Measurements from ENCODE around the gene NEK10. TPM values are rescaled to one million over a fixed set of nuclear protein-coding genes. Genes with fewer than 3 reads are reported as not detected.

The NEK10 gene
- total and polyA plus RNA-seq, 2 donors (not counting 3 experiments of a cell fraction or from before 2014, with no cell fraction given), result 0.32 to 5.0 TPM

- no peaks in the 10 kb centered on the region for H3K79me2 ChIP-seq (ENCODE audit: control insufficient read depth, insufficient read depth, low read length)
- no peaks in the 10 kb centered on the region for H4K20me1 ChIP-seq (replicated peaks; ENCODE audit: control insufficient read depth, extremely low read depth, insufficient read depth, low read length)
- no peak overlapping the region for H2AFZ ChIP-seq (ENCODE audit: low read depth, low read length)
- H3K4me2 ChIP-seq (ENCODE audit: insufficient read depth, low read length), result no peak overlapping the region
- TF ChIP-seq CTCF (IDR thresholded peaks at IDR 0.05; ENCODE audit: extremely low read depth in 1 of 2, insufficient read depth in 1 of 2, low read depth in 1 of 2, low read length in 2 of 2) (no peak), POLR2A (IDR thresholded peaks at IDR 0.05; ENCODE audit: low read depth, low read length) (no peak), FOS (IDR thresholded peaks at IDR 0.05; ENCODE audit: borderline replicate concordance, insufficient read depth, low read length) (no peak), EZH2 (IDR thresholded peaks at IDR 0.05; ENCODE audit: borderline replicate concordance, low read depth, low read length, severe bottlenecking) (no peak), JUN (IDR thresholded peaks at IDR 0.05; ENCODE audit: borderline replicate concordance, insufficient read depth, insufficient read length, low read depth) (no peak)
- peaks cover 14% of the 10 kb centered on the region for H3K4me1 ChIP-seq (ENCODE audit: control insufficient read depth, extremely low read depth, insufficient read depth, low read length)
- CTCF ChIA-PET, result interaction anchor here (1.0 kb wide), 1 partner anchor 357 kb away, joined by 4 read pairs; no protein-coding TSS in a partner anchor
- no peak overlapping the region for H3K4me3 ChIP-seq (replicated peaks in 1 of 3; ENCODE audit: insufficient read depth in 1 of 3, low read depth in 1 of 3, low read length in 3 of 3)
- H3K9me3 ChIP-seq (replicated peaks; ENCODE audit: control insufficient read depth, insufficient read depth, low read length), result no peaks in the 10 kb centered on the region
- POLR2A ChIA-PET, result no interaction called here
- H3K9me1 ChIP-seq (replicated peaks; ENCODE audit: control insufficient read depth, extremely low read depth, insufficient read depth, low read length), result no peaks in the 10 kb centered on the region
- FAIRE-seq (no peak), DNase-seq (ENCODE audit: low read depth, low spot score) (no peak)
- H3K36me3 ChIP-seq (ENCODE audit: control insufficient read depth in 2 of 2, extremely low read depth in 1 of 2, insufficient read depth in 2 of 2, low read length in 2 of 2), result no peaks in the 10 kb centered on the region
- no TSS peak for BruUV-seq (replicated peaks)
- dilution Hi-C loops (cut with MboI; ENCODE audit: extremely low pct_ligation_motif_present, low sequenced_read_pairs), result no loop called here
- intact Hi-C loops (cut with micrococcal nuclease), result no loop called here
- no peaks in the 10 kb centered on the region for H3K27me3 ChIP-seq (ENCODE audit: control insufficient read depth in 2 of 2, insufficient read depth in 2 of 2, low read length in 2 of 2)
- H3K9ac ChIP-seq (replicated peaks; ENCODE audit: extremely low read depth, insufficient read depth, low read length), result no peak overlapping the region
- no peak overlapping the region for H3K27ac ChIP-seq (ENCODE audit: insufficient read depth, low read depth, low read length)
Measured at GRCh38 chr3:27324686-27325085, 44.5 kb downstream of the NEK10 start.

DNA sequence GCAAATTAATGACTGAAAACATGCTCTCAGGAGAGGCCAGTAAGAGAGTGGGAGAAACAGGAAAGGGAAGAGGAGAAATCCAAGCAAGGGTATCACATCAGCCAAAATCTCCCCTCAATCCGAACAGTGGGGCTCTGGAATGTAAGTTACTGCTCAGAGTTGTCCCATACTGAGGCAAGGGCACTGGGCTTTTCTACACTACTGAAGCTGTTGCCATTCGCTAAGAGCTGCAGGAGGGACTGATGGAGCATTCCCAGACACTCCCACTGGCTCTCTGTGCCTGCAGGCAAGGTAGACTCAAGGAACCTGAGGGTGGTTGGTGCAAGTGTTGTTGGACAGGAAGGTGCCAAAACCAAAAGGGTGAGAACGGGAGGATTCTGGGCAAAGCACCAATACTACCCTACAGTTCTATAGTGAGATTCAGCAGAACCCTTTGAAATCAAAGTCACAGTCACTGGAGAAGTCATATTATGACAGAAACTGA is 46.1 kb downstream of the NEK10 start:
- no TSS peak for BruUV-seq (replicated peaks)
- H3K4me2 ChIP-seq (ENCODE audit: insufficient read depth, low read length), result no peak overlapping the region
- no peak for FAIRE-seq
- no peaks in the 10 kb centered on the region for H3K9me1 ChIP-seq (replicated peaks; ENCODE audit: control insufficient read depth, extremely low read depth, insufficient read depth, low read length)
- H3K27me3 ChIP-seq (ENCODE audit: control insufficient read depth in 2 of 2, insufficient read depth in 2 of 2, low read length in 2 of 2), result no peaks in the 10 kb centered on the region
- ChIA-PET CTCF (interaction anchor here (0.6 kb wide), 1 partner anchor 389 kb away, joined by 3 read pairs; no protein-coding TSS in a partner anchor), POLR2A (no interaction called here)
- intact Hi-C loops (cut with micrococcal nuclease), result no loop called here
- dilution Hi-C loops (cut with MboI; ENCODE audit: extremely low pct_ligation_motif_present, low sequenced_read_pairs), result no loop called here
- H3K4me3 ChIP-seq (replicated peaks in 1 of 3; ENCODE audit: insufficient read depth in 1 of 3, low read depth in 1 of 3, low read length in 3 of 3), result no peak overlapping the region
- no peak overlapping the region for H3K9ac ChIP-seq (replicated peaks; ENCODE audit: extremely low read depth, insufficient read depth, low read length)
- no peaks in the 10 kb centered on the region for H3K36me3 ChIP-seq (ENCODE audit: control insufficient read depth in 2 of 2, extremely low read depth in 1 of 2, insufficient read depth in 2 of 2, low read length in 2 of 2)
- DNase-seq (ENCODE audit: low read depth, low spot score), result no peak
- TF ChIP-seq CTCF (IDR thresholded peaks at IDR 0.05; ENCODE audit: extremely low read depth in 1 of 2, insufficient read depth in 1 of 2, low read depth in 1 of 2, low read length in 2 of 2), result no peak
- no peak for TF ChIP-seq POLR2A (IDR thresholded peaks at IDR 0.05; ENCODE audit: low read depth, low read length)
- no peak for TF ChIP-seq EZH2 (IDR thresholded peaks at IDR 0.05; ENCODE audit: borderline replicate concordance, low read depth, low read length, severe bottlenecking)
- no peak for TF ChIP-seq MAX (IDR thresholded peaks at IDR 0.05; ENCODE audit: insufficient read depth, insufficient read length)
- TF ChIP-seq FOS (IDR thresholded peaks at IDR 0.05; ENCODE audit: borderline replicate concordance, insufficient read depth, low read length), result no peak
- TF ChIP-seq JUN (IDR thresholded peaks at IDR 0.05; ENCODE audit: borderline replicate concordance, insufficient read depth, insufficient read length, low read depth), result no peak
- TF ChIP-seq GATA2 (IDR thresholded peaks at IDR 0.05; ENCODE audit: insufficient read depth, insufficient read length, low read depth, low read length), result no peak
- TF ChIP-seq POLR2AphosphoS5 (IDR thresholded peaks at IDR 0.05; ENCODE audit: insufficient read depth, low read depth, low read length), result no peak
- TF ChIP-seq MYC (IDR thresholded peaks at IDR 0.05; ENCODE audit: low read depth, low read length), result no peak
- peaks cover 14% of the 10 kb centered on the region for H3K4me1 ChIP-seq (ENCODE audit: control insufficient read depth, extremely low read depth, insufficient read depth, low read length)
- H2AFZ ChIP-seq (ENCODE audit: low read depth, low read length), result no peak overlapping the region
- H3K79me2 ChIP-seq (ENCODE audit: control insufficient read depth, insufficient read depth, low read length), result no peaks in the 10 kb centered on the region
- H4K20me1 ChIP-seq (replicated peaks; ENCODE audit: control insufficient read depth, extremely low read depth, insufficient read depth, low read length), result no peaks in the 10 kb centered on the region
- no peak overlapping the region for H3K27ac ChIP-seq (ENCODE audit: insufficient read depth, low read depth, low read length)
- H3K9me3 ChIP-seq (replicated peaks; ENCODE audit: control insufficient read depth, insufficient read depth, low read length), result no peaks in the 10 kb centered on the region
